K562 (cell line): Measurements from ENCODE around the gene SEPTIN12.

Experiments used
- BHLHE40 ChIP-seq: IDR thresholded peaks from 2 replicates; pipeline ENCODE4 v1.6.1; 2011; ENCODE audit warnings: low read length, improper control_type of control experiment
- HMG20B ChIP-seq: fragments of 250-450 bp; sonication (Bioruptor Pico); IDR thresholded peaks from 2 replicates; pipeline ENCODE4 v1.5.0; 2021; ENCODE audit warnings: mild to moderate bottlenecking
- ZFP91 ChIP-seq: sonication (generic); formaldehyde crosslinking; IDR thresholded peaks from 2 replicates; pipeline ENCODE4 v1.8.0; 2022; ENCODE audit warnings: mild to moderate bottlenecking, missing genetic modification reagents

DNA sequence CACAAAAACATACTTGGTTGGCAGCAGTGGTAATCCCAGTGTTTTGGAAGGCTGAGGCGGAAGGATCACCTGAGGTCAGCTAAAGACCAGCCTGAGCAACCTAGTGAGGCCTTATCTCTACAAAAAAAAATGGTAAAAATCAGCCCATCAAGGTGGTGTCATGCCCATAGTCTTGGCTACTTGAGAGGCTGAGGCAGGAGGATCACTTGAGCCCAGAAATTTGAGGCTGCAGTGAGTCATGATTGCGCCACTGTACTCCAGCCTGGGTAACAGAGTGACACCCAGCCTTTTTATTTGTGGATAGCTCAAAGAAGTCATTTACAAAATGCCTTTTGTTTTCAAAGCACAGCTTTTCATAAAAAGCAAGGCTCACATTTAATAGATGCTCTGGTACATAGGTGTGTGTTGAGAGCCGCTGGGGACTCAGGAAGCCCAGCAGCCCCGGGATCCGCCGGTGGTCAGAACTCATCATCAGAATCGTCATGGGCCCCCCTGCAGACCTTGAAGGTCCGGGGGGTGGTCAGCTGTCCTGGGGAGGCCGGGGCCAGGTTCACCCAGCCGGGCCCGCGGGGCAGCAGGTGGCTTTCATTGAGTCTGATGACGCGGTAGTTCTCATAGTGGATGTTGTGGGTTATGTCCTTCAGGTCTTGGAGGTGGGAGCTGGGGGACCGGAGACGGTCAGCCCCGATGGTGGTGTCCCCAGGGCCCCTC lies 10.7 kb downstream of the SEPTIN12 start:
- no peak for TF ChIP-seq ZFP91 (CRISPR knock-in tag)
- no peak for TF ChIP-seq BHLHE40
- no peak for TF ChIP-seq HMG20B
